Stimulated activated CD4-positive, alpha-beta T cell treated with anti-CD3 and anti-CD28 coated beads, Interleukin-1b, Interleukin-23, amount 100 ng/mL, for 48 hours (primary cell): ENCODE measurements around the gene ZSCAN10.
"Not testable (repeated sequence)": the region's sequence is repeated elsewhere in the genome, so short reads cannot be mapped to it uniquely, and the experiment has no call there.

Experiments used
- DNase-seq: peaks from one replicate; pipeline ENCODE4 v3.0.0-alpha.2; 2020

The ZSCAN10 gene

DNA sequence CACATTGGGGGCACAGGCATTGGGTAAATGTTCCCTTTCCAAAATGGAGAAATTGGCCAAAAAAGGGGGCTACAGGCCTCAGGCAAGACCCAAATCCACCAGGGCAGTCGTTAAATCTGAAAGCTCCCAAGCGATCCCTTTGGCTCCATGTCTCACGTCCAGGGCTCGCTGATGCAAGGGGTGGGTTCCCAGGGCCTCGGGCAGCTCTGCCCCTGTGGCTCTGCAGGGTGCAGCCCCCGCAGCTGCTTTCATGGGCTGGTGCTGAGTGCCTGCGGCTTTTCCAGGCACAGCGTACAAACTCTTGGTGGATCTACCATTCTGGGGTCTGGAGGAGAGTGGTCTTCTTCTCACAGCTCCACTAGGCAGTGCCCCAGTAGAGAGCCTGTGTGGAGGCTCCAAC, 15.7 kb downstream of the ZSCAN10 start:
- DNase-seq, result not testable (repeated sequence)

DNA sequence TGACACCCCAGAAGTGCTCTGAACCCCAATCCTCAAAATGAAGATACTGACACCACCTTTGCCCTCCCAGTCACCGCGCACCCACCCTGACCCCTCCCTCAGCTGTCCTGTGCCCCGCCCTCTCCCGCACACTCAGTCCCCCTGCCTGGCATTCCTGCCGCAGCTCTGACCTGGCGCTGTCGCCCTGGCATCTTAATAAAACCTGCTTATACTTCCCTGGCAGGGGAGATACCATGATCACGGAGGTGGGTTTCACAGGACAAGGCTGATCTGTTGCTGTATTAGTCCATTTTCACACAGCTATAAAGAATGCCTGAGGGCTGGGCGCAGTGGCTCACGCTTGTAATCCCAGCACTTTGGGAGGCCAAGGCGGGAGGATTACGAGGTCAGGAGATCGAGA, 17.1 kb downstream of the ZSCAN10 start:
- not testable (repeated sequence) for DNase-seq

DNA sequence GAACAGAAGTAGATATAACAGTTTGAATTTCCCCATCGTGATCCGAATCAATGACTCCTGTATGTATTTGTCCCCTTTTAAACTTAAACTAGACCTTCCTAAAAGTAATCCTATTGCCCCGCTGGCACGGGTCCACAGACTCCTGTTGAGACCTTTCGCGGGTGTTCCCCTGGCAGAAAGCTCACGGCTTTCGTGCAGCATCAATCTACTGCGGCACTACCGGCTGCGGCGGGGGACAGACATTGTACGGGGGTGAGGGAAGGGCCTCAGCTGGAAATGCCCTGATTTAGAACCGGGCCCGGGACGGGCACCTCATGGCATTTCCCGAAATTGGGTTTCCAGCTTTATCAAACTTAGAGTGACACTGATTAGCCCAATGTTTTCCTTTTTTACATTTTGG, 19.1 kb downstream of the ZSCAN10 start:
- no peak for DNase-seq

DNA sequence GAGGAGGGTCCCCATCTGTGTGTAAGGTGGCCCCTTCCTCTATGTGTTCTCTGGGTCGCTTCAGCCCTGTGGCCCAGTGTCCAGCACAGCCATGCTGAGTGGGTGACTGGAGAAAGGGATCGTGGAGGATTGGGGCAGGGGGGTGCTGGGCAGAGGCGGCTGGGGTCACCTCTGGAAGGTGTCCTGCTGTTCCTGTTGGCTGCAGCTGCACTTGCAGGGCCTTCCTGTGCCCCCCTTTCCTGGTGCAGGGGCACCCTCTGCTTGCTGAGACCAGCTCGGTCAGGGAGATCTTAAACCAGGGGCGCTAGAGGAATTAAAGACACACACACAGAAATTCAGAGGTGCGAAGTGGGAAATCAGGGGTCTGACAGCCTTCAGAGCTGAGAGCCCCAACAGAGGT, 22.5 kb downstream of the ZSCAN10 start:
- no peak for DNase-seq

DNA sequence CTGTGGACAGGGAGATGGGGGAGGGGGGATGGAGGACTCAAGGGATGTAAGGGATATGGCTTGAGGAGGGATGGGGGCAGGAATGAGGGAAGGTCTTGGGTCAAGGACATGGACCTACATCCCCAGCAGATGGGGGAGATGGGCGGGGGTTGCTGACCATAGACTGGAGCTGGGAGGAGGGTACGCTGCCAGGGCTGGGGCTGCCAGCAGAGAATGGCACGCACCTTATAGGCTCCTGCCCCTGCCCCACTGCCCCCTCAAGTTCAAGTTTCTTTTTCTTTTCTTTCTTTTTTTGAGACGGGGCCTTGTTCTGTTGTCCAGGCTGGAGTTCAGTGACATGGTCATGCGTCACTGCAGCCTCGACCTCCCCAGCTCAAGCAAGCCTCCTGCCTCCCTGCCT, 23.1 kb downstream of the ZSCAN10 start:
- DNase-seq, result not testable (repeated sequence)

DNA sequence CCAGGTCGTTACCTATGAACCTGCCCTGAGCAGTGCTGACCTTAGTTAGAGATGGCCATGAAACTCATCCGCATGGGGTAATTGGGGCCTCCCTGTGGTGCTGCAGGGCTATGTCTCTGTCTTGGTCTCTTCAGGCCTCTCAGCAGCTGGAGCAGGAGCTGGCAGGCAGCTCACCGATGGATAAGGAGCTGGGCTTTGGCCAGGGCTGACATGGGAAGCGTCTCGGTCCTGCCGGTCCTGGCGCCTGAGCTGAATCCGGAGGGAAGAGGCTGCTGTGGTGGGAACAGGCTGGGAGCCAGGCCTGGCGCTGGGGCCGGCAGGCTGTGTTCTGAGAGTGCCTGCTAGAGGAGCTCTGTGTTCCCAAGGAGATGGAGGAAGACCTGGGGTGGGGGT, 23.6 kb downstream of the ZSCAN10 start:
- DNase-seq, result no peak

DNA sequence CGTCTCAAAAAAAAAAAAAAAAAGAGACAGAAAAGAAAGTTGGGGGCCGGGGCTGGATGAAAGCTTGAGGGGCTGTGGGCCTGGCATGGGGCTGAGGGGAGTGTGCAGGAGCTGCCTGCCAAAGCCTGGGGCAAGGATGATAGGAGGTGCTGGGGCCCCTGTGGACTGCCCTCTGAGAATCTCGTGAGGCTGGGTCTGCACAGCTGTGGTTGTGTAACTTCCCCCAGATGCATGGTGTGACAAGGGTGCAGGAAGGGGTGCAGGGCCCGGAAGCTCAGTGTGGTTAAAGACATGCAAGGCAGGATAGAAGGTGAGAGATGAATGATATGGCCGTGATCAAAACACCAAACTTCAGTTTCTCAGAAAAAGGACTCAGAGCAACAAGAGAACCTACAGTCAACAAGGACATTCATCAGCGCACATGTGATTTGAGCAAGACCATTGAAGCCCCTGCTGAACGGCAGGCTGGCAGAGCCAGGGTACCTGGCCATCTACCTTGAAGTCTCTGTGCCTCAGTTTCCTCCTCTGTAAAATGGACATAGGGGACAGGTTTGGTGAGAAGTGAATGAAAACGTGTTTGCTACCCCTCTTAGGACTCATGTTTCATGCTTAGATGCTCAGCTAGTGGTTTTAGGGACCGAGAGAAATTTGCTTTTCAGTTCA, 24.1 kb downstream of the ZSCAN10 start:
- peak; percentile 85 for DNase-seq

DNA sequence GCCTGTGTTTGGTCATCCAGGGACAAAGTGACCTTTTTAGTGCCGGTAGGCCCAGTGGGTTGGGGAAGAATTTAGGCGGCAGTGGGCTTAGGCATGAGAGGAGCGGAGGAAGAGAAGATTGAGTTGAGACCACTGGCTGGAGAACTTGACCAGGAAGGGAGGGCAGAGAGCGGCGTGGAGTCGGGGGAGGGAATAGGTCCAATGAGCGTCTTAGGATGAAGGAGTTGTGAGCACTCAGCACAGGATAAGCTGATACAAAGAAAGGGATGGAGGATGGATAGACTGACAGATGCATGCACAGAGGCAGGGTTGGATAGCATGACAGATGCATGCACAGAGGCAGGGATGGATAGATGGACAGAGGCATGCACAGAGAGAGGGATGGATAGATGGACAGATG, 25.6 kb downstream of the ZSCAN10 start:
- no peak for DNase-seq

DNA sequence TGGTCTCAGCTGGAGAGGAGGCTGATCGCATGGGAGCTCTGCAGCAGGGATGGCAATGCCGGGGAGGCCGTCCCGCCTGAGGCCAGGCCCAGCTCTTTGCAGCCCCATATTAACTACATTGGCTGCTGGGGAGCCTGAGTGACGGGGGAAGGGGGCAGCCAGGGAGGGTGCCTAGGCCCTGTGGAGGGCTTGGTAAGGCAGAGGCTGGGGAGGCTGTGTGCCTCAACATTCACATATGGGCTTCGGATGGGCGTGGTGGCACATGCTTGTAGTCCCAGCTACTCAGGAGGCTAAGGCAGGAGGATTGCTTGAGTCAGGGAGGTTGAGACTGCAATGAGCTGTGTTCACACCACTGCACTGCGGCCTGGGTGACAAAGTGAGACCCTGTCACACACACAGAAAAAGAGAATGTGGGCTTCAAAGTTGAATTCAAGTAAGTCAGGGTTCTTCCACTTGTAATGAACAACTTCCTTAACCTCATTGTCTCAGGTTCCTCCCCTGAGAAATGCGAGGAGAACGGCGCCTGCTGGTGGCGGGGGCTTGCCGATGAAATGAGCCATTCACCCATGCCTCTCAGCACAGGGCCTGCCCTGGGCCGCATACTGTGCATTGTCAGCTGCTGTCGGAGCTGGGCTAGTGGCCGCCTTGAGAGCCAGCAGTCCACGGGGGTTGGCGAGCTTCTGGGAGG, 26.4 kb downstream of the ZSCAN10 start:
- DNase-seq, result not testable (repeated sequence)

DNA sequence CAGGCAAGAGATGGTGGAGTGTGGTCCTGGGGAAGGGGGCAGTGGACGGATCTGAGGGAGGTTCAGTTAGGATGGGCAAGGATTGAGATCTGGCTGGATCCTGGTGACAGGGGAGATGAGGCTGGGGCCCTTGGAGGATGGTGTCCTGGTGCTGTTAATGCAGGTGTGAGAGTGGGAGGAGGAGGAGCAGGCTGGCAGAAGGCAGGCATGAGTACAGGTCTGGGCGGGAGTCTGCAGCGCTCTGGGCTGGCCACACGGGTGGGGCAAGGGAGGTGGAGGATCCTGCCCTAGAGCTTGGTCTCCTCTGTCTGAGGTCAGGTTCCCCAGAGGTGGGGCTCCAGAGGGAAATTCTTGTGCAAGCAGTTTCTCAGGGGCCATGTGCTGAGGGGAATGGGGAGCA, 26.9 kb downstream of the ZSCAN10 start:
- not testable (repeated sequence) for DNase-seq

DNA sequence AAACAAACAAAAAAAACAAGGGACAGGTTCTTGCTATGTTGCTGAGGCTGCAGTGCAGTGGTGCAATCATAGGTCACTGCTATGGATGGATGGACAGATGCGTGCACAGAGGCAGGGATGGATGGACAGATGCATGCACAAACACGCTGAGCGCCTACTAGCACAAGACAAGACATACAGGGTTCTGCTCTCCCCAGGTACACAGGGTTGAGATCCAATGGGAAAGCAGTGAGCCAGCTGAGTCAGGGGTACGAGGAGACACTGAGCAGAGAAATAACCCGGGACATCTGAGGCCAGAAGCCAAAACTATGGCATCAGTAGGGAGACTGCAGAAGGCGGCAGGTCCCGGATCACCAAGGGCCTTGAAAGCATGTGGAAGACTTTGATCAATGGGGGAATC, 27.4 kb downstream of the ZSCAN10 start:
- no peak for DNase-seq

DNA sequence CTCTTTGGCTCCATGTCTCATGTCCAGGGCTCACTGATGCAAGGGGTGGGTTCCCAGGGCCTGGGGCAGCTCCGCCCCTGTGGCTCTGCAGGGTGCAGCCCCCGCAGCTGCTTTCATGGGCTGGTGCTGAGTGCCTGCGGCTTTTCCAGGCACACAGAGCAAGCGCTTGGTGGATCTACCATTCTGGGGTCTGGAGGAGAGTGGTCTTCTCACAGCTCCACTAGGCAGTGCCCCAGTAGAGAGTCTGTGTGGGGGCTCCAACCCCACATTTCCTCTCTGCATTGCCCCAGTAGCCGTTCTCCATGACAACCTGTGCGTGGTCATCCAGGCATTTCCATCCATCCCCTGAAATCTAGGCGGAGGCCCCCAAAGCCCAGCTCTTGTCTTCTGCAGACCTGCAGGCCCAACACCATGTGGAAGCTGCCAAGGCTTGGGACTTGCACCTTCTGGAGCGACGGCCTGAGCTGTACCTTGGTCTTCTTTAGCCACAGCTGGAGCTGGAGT, 28.4 kb downstream of the ZSCAN10 start:
- no peak for DNase-seq

DNA sequence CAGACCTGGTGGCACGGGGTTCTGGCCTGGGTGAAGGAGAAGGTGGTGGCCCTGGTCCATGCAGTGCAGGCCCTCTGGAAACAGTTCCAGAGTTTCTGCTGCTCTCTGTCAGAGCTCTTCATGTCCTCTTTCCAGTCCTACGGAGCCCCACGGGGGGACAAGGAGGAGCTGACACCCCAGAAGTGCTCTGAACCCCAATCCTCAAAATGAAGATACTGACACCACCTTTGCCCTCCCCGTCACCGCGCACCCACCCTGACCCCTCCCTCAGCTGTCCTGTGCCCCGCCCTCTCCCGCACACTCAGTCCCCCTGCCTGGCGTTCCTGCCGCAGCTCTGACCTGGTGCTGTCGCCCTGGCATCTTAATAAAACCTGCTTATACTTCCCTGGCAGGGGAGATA, 29.9 kb downstream of the ZSCAN10 start:
- not testable (repeated sequence) for DNase-seq

DNA sequence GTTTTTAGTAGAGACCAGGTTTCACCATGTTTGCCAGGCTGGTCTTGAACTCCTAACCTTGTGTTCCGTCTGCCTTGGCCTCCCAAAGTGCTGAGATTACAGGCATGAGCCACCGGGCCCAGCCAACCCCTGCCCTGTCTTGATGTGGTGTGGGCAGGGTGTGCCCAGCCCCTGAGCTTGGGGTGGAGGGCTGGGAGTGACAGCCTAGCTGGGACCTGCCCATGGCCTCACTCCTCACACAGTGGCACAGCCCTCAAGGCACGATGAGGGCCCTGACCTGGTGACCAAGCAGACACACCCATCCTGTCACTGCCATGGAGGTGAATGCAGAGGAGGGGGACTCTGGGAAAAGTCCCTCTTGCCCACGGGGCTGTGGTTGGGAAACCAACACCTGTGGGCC, 30.6 kb downstream of the ZSCAN10 start:
- DNase-seq, result no peak

DNA sequence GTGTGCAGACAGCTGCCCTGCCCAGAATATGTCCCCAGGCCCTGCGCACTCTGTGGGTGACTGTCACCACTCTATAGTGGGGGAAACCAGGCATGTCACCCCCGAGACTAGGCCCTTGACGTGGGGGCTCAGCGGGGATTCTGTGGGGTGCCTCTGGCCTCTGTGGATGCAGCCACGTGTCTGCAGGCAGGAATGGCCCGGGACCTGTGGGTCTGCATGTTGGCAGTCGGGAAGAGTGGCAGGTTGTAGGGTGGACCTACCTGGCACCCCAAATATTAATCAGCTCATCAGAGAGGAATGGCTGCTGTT, 32.7 kb downstream of the ZSCAN10 start:
- DNase-seq, result no peak

DNA sequence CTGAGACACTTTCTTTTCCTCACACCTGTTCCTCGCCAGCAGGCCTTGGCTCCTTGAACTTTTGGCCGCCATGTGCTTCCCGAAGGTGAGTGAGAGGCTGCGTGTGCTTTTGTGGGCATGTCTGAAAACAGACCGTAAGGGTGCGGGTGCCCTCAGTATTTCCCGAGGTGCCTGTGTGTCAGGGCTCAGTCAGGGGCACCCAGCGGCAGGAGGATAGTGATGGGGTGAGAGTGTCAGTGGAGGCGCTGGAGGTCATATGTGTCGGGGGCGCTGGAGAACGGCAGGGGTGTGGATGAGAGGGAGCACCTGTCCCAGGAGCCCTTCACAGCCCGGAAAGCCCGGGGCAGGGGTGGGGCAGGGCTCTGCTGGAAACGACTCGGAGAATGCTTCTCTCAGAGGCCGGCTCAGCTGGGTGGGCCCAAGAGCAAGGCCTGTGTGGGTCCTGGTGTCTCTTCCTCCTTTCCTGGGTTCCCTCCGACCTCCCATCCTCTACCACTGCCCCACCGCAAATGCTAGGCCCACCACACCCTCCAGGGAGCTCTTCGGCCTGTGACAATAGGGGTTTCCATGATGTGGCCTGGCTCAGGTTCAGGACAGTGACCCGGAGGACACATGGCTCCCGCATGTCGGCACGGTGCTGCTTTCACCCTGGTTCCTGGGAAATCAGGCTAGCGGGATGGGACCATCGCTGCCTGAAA, 33.2 kb downstream of the ZSCAN10 start:
- no peak for DNase-seq

DNA sequence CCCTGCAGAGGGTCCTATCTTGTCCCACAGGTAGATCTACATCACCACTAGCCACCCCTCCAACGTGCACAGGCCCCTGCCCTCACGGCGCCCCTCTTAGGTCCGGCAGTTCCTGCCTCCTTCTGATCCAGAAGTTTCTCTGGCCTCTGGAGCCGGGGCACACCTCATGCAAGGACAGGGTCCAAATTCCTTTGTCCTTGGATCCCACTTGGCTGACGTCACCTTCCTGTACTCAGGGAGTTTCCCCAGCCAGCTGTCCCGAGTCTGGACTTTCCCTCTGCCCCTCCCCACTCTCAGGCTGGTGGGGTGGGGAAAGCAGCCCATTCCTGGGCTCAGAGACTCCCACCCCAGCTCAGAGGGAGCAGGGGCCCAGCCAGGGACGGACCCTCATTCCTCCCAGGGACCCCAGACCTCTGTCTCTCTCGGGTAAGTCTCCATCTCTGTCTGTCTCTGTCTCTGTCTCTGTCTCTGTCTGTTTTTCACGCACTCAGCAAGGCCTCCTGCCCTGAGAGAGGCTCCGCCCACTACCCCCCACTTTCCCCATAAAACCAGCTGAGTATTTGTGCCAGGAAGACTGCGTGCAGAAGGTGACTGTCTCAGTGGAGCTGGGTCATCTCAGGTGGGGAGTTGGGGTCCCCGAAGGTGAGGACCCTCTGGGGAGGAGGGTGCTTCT, 33.9 kb downstream of the ZSCAN10 start, which contains the start of gene IL32:
TSS of gene IL32 (plus strand) at position 572 of the 673 bp plus-strand sequence. CDS start 172 bp downstream, outside the sequence.
- peak; percentile 74 for DNase-seq

DNA sequence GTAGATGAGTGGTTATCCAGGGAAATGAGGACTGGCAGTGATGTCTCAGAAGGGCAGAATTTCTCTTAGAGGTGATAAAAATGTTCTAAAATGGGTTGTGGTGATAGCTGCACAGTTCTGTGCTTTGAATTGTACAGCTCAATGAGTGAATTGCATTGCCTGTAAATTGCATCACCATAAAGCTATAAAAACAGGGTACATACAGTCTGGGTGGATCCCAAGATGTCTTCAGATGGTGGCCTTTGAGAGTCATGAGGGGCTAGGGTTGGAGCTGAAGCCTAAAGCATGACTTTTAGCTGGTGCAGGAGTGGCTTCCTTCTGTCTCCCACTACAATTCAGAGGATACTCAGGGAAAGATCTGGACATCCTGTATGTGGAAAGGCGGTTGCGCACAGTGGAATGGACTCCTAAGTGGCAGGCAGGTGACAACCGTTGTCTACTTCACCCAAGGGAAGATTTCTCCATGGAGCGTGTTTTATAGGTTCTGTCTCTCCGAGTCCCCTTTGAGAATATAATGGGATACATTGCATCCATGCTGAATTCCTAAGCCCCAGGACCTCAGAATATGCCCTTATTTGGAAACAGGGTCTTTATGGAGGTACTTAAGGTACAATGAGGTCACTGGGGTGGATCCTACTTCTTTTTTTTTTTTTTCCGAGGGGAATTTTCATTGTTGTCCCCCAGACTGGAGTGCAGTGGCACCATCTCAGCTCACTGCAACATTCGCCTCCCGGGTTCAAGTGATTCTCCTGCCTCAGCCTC, 35.3 kb downstream of the ZSCAN10 start:
- no peak for DNase-seq

DNA sequence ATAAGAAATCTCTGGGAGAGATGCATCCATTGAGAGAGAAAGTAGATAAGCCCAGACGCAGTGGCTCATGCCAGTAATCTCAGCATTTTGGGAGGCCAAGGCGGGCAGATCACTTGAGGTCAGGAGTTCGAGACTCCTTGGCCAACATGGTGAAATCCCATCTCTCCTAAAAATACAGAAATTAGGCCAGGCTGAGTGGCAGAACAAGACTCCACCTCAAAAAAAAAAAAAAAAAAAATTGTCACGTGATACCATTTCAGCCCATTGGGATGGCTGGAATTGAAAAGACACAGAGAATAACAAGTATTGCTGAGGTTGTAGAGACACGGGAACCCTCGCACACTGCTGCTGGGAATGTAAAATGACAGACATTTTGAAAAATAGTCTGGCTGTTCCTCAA, 36.5 kb downstream of the ZSCAN10 start:
- DNase-seq, result no peak

DNA sequence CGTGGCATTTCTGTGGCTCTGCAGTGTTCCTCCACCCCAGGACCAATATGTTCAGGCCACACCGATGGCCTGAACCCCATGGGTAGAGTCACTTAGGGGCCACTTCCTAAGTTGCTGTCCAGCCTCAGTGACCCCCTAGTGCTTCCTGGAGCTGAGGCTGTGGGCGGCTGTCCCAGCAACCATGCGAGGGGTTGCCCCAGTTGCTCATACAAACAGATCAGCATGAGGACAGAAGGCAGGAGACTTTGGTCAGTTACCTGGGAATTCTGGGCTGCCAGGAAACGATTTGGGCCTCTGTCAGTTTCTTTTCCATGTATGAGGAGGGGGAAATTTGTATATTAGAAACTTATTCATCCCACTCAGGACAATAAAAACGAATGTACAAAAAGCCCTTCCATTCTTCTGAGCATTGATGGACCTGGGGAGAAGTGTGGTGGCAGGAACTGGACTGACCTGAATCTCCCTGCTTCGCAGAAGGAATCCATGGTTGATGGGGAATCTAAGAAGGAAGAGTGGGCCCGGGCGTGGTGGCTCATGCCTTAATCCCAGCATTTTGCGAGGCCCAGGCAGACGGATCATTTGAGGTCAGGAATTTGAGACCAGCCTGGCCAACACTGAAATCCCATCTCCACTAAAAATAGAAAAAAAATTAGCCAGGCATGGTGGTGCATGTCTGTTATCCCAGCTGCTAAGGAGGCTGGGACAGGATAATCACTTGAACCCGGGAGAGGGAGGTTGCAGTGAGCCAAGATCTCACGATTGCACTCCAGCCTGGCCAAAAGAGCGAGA, 38.6 kb downstream of the ZSCAN10 start:
- DNase-seq, result no peak

DNA sequence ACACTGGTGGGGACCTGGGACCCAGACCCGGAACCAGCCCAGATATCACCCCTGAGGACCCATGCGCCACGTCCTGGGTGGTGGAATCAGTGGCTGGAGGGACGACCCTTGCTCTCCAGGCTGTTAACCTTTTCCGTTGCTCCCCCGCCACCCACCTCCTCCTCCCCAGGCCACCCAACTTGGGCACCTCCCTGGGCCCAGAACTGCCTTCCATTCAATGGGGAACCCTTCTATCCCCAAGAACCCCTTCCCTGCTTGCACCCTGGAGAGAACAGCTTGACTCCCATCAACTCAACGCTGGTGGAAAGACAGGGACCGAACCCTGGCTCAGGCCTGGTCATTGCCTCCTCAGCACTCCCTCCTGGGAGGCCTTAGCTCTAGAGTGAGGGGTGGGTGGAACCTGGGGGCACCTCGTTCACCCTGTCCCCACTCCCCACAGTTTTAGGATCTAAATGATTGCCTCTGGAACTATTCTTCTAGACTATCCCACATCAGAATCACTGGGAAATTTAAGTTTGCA, 39.3 kb downstream of the ZSCAN10 start:
- no peak for DNase-seq
